Measurements from ENCODE around the gene HOXC9.

DNA sequence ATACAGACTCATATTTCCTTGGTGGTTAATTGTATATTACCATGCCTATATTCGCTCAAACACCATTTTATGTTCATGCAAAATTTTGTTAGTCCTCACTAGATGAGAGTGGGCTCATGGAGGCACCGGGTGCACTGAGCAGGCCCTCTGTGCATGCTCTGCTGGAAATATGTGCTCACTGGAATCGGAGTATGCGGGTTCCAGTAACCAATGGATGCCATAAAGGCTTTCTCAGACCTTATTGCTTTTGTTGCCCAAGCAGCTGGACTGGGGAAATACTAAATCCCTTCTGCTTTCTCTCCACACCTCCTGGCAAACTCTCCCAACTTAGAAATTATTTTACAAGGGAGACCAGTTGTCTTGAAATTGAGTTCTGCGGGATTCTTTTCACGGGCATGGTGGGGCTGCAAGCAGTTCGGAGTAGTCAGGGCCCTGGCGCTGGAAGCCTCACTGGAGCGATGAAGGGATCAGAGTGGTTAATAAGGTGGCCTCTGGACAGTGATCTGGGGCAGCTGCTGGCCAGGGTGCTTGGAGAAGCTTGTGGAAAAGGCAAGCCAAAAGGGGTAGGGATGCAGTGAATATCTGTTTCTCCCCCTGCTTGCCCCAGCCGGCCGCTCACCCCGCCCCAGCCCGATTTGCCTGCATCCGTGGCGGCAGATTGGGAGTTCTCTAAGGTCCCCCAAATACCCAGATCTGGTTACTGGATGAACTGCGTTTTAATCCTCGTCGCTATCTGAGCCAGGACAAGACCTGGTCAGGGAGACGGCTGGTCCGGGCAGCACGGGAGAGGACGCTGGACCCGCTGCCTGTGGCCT, 20.8 kb downstream of the HOXC9 start:
- TF ChIP-seq SP1 (IDR thresholded peaks at IDR 0.05; ENCODE audit: low read depth), result no peak
- no peak for TF ChIP-seq CTCF (IDR thresholded peaks at IDR 0.05 in 2 of 3, conservative IDR thresholded peaks at IDR 0.05 in 1 of 3; ENCODE audit: borderline replicate concordance in 1 of 3, insufficient read depth in 1 of 3, low read depth in 2 of 3, low read length in 2 of 3)
- TF ChIP-seq EZH2phosphoT487 (IDR thresholded peaks at IDR 0.05; ENCODE audit: borderline replicate concordance), result no peak
- TF ChIP-seq POLR2AphosphoS5 (IDR thresholded peaks at IDR 0.05; ENCODE audit: low read depth, low read length), result no peak
- TF ChIP-seq POLR2A (IDR thresholded peaks at IDR 0.05; ENCODE audit: borderline replicate concordance, extremely low read depth, insufficient read depth, insufficient read length), result no peak
- no peak for TF ChIP-seq JUND (IDR thresholded peaks at IDR 0.05)
- TF ChIP-seq CEBPB (IDR thresholded peaks at IDR 0.05; ENCODE audit: low read depth), result no peak
- TF ChIP-seq CBX3 (IDR thresholded peaks at IDR 0.05; ENCODE audit: low read depth), result no peak
- TF ChIP-seq RAD21 (IDR thresholded peaks at IDR 0.05; ENCODE audit: low read depth), result no peak
- TF ChIP-seq EZH2 (IDR thresholded peaks at IDR 0.05), result no peak
- TF ChIP-seq ZNF274 (IDR thresholded peaks at IDR 0.05; ENCODE audit: low read depth, low read length), result no peak
- no peak for TF ChIP-seq FOSL1 (IDR thresholded peaks at IDR 0.05; ENCODE audit: low read depth)

All from HCT116 (cell line).